B cell (primary cell): ENCODE results near the gene CACNA2D1. TPM values are rescaled to one million over a fixed set of nuclear protein-coding genes. Genes with fewer than 3 reads are reported as not detected.

Experiments used
- ATAC-seq: fragments of 200-7000 bp; cut with Tn5 transposase; one replicate; pipeline ENCODE4 v1.10.0; 2021; ENCODE audit warnings: low read depth, mild to moderate bottlenecking, moderate number of reproducible peaks, moderate library complexity
- CTCF ChIA-PET: fragments of 350-600 bp; sonication (Branson Sonifier 250); formaldehyde crosslinking; loops from one replicate; lab custom pipeline; 2021; ENCODE audit warnings: antibody characterized with exemption, inconsistent platforms; lab: Charles Lee
- POLR2A ChIA-PET: fragments of 350-600 bp; sonication (Branson Sonifier 250); formaldehyde crosslinking; loops from one replicate; lab custom pipeline; 2021; ENCODE audit warnings: antibody characterized with exemption; lab: Charles Lee
- DNase-seq: peaks from one replicate; pipeline ENCODE4 v3.0.0; 2013
- H2AFZ ChIP-seq: 2 replicates; pipeline ENCODE4 v1.6.1; 2012; ENCODE audit warnings: mild to moderate bottlenecking, low read depth, low read length; ENCODE audit not compliant: insufficient read depth, poor library complexity, severe bottlenecking
- H3K27ac ChIP-seq, 2 donors: 1 replicate in 1 of 2; 2 replicates in 1 of 2; pipeline ENCODE4 v1.5.1; 2012 to 2013; ENCODE audit warnings: low read length in 2 of 2, mild to moderate bottlenecking in 2 of 2, moderate library complexity in 1 of 2
- H3K27me3 ChIP-seq, 4 experiments: fragments of 200-600 bp in 1 of 4; sonication (generic) in 1 of 4; replicated peaks in 1 of 4; 1 replicate in 2 of 4; 2 replicates in 2 of 4; pipeline versions ENCODE4 v1.6.1 to v1.7.0; 2013 to 2016; ENCODE audit warnings: low read length in 3 of 4, mild to moderate bottlenecking in 2 of 4, mixed read lengths in 1 of 4, moderate library complexity in 1 of 4; ENCODE audit not compliant: insufficient read depth in 4 of 4, control insufficient read depth in 3 of 4; ENCODE audit errors: control extremely low read depth in 1 of 4
- H3K36me3 ChIP-seq, 2 experiments: replicated peaks in 1 of 2; 1 replicate in 1 of 2; 2 replicates in 1 of 2; pipeline versions ENCODE4 v1.6.1 to v1.7.1; 2013; ENCODE audit warnings: low read length in 1 of 2; ENCODE audit not compliant: insufficient read depth in 2 of 2, control insufficient read depth in 1 of 2; ENCODE audit errors: control extremely low read depth in 1 of 2, extremely low read depth in 1 of 2
- H3K4me1 ChIP-seq, 2 donors: fragments of 200-600 bp in 1 of 2; sonication (generic) in 1 of 2; 1 replicate in 1 of 2; 2 replicates in 1 of 2; pipeline versions ENCODE4 v1.5.1 to v1.6.1; 2013 to 2017; ENCODE audit warnings: low read length in 2 of 2; ENCODE audit not compliant: control insufficient read depth in 2 of 2, insufficient read depth in 2 of 2
- H3K4me2 ChIP-seq: replicated peaks from 2 replicates; pipeline ENCODE3; 2012; ENCODE audit warnings: mild to moderate bottlenecking, low read depth, low read length; ENCODE audit not compliant: poor library complexity, severe bottlenecking
- H3K4me3 ChIP-seq, 5 experiments: fragments of 200-600 bp in 1 of 5; sonication (generic) in 1 of 5; 1 replicate in 3 of 5; 2 replicates in 2 of 5; pipeline versions ENCODE4 v1.5.1 to v1.7.0; 2011 to 2016; ENCODE audit warnings: low read length in 4 of 5, mild to moderate bottlenecking in 4 of 5, low read depth in 2 of 5, control low read depth in 1 of 5, moderate library complexity in 1 of 5; ENCODE audit not compliant: insufficient read depth in 1 of 5; ENCODE audit errors: control extremely low read depth in 1 of 5, extremely low read depth in 1 of 5
- H3K79me2 ChIP-seq: fragments of 200-600 bp; sonication (generic); one replicate; pipeline ENCODE4 v1.6.0; 2016; ENCODE audit warnings: low read length; ENCODE audit not compliant: control insufficient read depth, insufficient read depth
- H3K9ac ChIP-seq: fragments of 200-600 bp; sonication (generic); 2 replicates; pipeline ENCODE4 v1.6.1; 2017; ENCODE audit warnings: mild to moderate bottlenecking, low read length, moderate library complexity
- H3K9me3 ChIP-seq, 3 donors: one replicate each; pipeline versions ENCODE4 v1.6.1 to v1.7.1; 2013; ENCODE audit warnings: low read length in 2 of 3; ENCODE audit not compliant: control insufficient read depth in 2 of 3, insufficient read depth in 1 of 3; ENCODE audit errors: control extremely low read depth in 1 of 3
- H4K20me1 ChIP-seq: 2 replicates; pipeline ENCODE4 v1.6.0; 2012; ENCODE audit warnings: mild to moderate bottlenecking, low read length; ENCODE audit not compliant: insufficient read depth, control insufficient read depth, poor library complexity, severe bottlenecking
- H3K27ac Mint-ChIP-seq: one replicate; pipeline ENCODE4 v1.8.0; 2021; ENCODE audit warnings: mixed read lengths
- H3K27me3 Mint-ChIP-seq: one replicate; pipeline ENCODE4 v1.8.0; 2021; ENCODE audit warnings: mixed read lengths
- H3K4me1 Mint-ChIP-seq: one replicate; pipeline ENCODE4 v1.8.0; 2021; ENCODE audit warnings: mixed read lengths
- H3K4me3 Mint-ChIP-seq: one replicate; pipeline ENCODE4 v1.8.0; 2021; ENCODE audit warnings: mixed read lengths
- H3K9me3 Mint-ChIP-seq: one replicate; pipeline ENCODE4 v1.8.0; 2022; ENCODE audit warnings: mixed read lengths; ENCODE audit not compliant: insufficient read depth
- EZH2 ChIP-seq: IDR thresholded peaks from 2 replicates; pipeline ENCODE4 v1.6.1; 2012; ENCODE audit warnings: borderline replicate concordance, low read depth, mild to moderate bottlenecking, moderate library complexity, low read length; ENCODE audit not compliant: insufficient read depth, poor library complexity, severe bottlenecking
- WGBS: methylation state at CpG from one replicate; pipeline ENCODE4 v1.1.5; 2013; ENCODE audit warnings: missing lambda C conversion rate; ENCODE audit not compliant: insufficient coverage; 5-methylcytosine and 5-hydroxymethylcytosine counted together
- intact Hi-C: fragments of 100-400 bp; cut with micrococcal nuclease; formaldehyde crosslinking; loops from one replicate; pipeline ENCODE4 v1.10.0; 2022
- polyA plus RNA-seq: library from polyadenylated mRNA; depleted of rRNA; stranded (reverse); fragments of >200 nt; gene quantifications from 2 replicates; pipeline ENCODE4 v1.2.3, GENCODE V29; 2012
- total RNA-seq, 2 donors: library from RNA; stranded (reverse); fragments of 120-200 nt in 1 of 2; gene quantifications; 1 replicate in 1 of 2; 2 replicates in 1 of 2; pipeline versions ENCODE4 v1.2.3 to v1.2.4, GENCODE V29; 2013 to 2022
- TF ChIP-seq, protein P1 (sequence below): fragments of 200-600 bp; IDR thresholded peaks from one replicate; pipeline ENCODE4 v1.8.0; 2022; ENCODE audit warnings: antibody characterized with exemption, mild to moderate bottlenecking

Gene CACNA2D1
- total and polyA plus RNA-seq, 2 donors (not counting 1 experiment from before 2014, with no cell fraction given) = not detected

DNA sequence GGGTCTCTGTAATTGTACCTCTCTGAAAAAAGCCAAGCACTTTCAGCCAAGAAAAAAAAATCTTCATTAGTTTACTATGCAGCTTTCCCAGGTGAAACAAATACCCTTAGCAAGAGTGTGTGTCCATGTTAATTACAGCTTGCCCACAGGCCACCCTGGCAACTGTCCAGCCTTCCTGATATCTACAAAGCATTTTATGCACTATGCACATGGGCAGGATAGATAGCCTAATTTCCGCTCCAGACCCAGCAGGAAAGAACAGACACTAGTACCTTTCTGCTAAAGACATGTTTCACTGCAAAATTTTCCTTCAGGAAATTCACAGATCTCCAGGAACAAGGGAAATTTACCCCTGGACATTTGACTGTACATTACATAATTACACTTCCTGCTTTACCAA is 24.4 kb downstream of the CACNA2D1 start:
- Histone ChIP-seq H3K4me2 (no peak overlapping the region), H3K27ac (no peak overlapping the region), H2AFZ (no peak overlapping the region), H4K20me1 (no peaks in the 10 kb centered on the region), H3K4me3 (no peak overlapping the region), H3K9me3 (peaks cover 0 to 3% (median 0%) of the 10 kb centered on the region in 3 donors), H3K27me3 (no peaks in the 10 kb centered on the region), H3K79me2 (no peaks in the 10 kb centered on the region), H3K4me1 (no peaks in the 10 kb centered on the region), H3K9ac (no peak overlapping the region), H3K36me3 (no peaks in the 10 kb centered on the region)
- ChIA-PET CTCF (no interaction called here), POLR2A (no interaction called here)
- Mint-ChIP-seq H3K4me3 (no peak overlapping the region), H3K4me1 (no peaks in the 10 kb centered on the region), H3K27me3 (no peaks in the 10 kb centered on the region), H3K27ac (no peak overlapping the region), H3K9me3 (peaks cover 2% of the 10 kb centered on the region)
- DNase-seq = no peak
- TF ChIP-seq, protein P1, sequence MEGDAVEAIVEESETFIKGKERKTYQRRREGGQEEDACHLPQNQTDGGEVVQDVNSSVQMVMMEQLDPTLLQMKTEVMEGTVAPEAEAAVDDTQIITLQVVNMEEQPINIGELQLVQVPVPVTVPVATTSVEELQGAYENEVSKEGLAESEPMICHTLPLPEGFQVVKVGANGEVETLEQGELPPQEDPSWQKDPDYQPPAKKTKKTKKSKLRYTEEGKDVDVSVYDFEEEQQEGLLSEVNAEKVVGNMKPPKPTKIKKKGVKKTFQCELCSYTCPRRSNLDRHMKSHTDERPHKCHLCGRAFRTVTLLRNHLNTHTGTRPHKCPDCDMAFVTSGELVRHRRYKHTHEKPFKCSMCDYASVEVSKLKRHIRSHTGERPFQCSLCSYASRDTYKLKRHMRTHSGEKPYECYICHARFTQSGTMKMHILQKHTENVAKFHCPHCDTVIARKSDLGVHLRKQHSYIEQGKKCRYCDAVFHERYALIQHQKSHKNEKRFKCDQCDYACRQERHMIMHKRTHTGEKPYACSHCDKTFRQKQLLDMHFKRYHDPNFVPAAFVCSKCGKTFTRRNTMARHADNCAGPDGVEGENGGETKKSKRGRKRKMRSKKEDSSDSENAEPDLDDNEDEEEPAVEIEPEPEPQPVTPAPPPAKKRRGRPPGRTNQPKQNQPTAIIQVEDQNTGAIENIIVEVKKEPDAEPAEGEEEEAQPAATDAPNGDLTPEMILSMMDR = no peak
- TF ChIP-seq EZH2 = no peak
- WGBS = 100% methylated on average over 1 of the region's 1 CpG
- no peak for ATAC-seq
- intact Hi-C loops = no loop called here

DNA sequence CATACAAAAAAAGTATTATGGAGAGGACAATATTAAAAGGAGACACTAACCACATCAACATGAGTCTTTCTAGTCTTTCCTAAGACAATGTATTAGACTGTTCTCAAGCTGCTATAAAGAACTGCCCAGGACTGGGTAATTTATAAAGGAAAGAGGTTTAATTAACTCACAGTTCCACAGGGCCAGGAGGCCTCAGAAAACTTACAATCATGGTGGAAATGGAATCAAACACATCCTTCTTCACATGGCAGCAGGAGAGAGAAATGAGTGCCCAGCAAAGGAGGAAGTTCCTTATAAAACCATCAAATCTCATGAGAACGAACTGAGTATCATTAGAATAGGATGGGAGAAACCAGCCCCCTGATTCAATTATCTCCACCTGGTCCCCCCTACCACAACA is 25.7 kb downstream of the CACNA2D1 start:
- no peak overlapping the region for H3K4me3 ChIP-seq
- H3K4me2 ChIP-seq = no peak overlapping the region
- ChIA-PET POLR2A (no interaction called here), CTCF (no interaction called here)
- intact Hi-C loops = no loop called here
- no peaks in the 10 kb centered on the region for H3K4me1 ChIP-seq
- no peaks in the 10 kb centered on the region for H3K27me3 ChIP-seq
- no peak for TF ChIP-seq EZH2
- TF ChIP-seq, protein P1 = no peak
- no CpG with 5 or more reads among the region's 1 CpG for WGBS
- Mint-ChIP-seq H3K9me3 (peaks cover 2% of the 10 kb centered on the region), H3K4me3 (no peak overlapping the region), H3K4me1 (no peaks in the 10 kb centered on the region), H3K27me3 (no peaks in the 10 kb centered on the region), H3K27ac (no peak overlapping the region)
- DNase-seq = no peak
- H4K20me1 ChIP-seq = no peaks in the 10 kb centered on the region
- no peak overlapping the region for H2AFZ ChIP-seq
- H3K79me2 ChIP-seq = no peaks in the 10 kb centered on the region
- ATAC-seq = no peak
- H3K9ac ChIP-seq = no peak overlapping the region
- H3K27ac ChIP-seq = no peak overlapping the region
- H3K9me3 ChIP-seq = peaks cover 0 to 3% (median 0%) of the 10 kb centered on the region in 3 donors
- H3K36me3 ChIP-seq = no peaks in the 10 kb centered on the region
